ENCODE results near the gene OCSTAMP.

OCSTAMP gene

DNA sequence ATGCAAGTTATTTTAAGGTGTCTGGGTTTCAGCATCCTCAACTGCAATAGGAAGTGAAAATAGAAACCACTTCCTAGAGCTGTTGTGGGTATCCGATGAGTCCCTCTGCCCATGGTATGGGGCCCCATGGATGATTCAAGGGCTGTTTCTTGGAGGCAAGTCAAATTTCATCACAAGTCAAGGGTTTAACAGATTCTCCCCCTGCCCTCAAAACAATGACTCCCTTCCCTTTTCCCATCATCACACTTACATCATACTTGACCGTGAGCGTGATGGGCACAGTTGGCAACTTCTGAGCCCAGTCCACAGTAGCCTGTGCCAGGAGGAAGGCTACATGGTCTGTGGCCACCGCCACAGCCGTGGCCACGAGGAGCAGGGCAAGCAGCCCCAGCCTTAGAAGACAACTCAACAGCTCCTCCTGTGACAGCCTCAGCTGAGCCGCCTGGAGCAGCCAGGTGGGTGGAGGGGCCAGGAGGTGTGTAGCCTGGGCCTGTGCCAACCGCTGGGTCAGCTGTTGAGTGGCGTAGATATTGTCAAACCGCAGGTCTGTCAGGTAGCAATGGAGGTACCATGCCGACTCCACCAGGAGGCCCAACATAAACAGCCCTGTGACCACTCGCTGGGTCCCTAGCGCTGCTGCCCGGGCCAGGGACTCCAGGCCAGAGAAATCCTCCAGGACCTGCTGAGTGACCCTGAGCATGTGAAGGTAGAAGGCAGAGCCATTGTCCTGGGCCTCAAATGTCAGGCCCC is 5.2 kb downstream of the OCSTAMP start:
- no peak for TF ChIP-seq CTCF (conservative IDR thresholded peaks at IDR 0.05)
- no peak overlapping the region for H3K27ac ChIP-seq

DNA sequence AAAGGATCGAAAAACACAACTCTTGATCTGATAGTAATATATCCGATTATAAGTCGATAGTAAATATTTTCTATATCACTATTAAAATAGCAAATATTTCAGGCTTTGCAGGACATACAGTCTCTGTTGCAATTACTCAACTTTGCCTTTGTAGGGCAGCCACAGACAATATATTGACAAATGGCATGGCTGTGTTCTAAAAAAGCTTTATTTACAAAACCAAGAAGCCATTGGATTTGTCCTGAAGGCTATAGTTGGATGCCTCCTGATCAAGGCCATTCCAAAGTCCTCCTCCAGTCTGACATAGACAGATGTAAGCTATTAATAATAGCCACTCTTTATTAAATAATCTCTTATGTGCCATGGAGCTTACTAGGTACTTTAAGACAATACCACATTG is 5.9 kb downstream of the OCSTAMP start:
- H3K27ac ChIP-seq = no peak overlapping the region

DNA sequence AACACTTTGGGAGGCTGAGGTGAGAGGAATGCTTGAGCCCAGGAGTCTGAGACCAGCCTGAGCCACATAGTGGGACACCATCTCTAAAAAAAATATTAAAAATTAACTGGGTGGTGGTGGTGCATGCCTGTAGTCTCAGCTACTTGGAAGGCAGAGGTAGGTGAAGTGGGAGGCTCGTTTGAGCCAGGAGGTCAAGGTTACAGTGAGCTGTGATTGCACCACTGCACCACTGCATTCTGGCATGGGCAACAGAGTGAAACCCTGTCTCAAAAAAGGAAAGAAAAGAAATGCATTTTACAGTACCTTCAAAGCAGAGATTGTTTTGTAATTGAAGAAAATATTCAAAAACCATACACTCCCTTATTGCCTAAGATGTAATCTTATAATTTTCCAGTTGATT is 6.5 kb downstream of the OCSTAMP start:
- TF ChIP-seq CTCF (conservative IDR thresholded peaks at IDR 0.05) = no peak
- no peak overlapping the region for H3K27ac ChIP-seq

More for the DNA sequence above, 5.9 kb downstream of the OCSTAMP start:
- peak; percentile 26; the same call in 1 of the 2 replicates for TF ChIP-seq CTCF (conservative IDR thresholded peaks at IDR 0.05)

- no peak for TF ChIP-seq CTCF (conservative IDR thresholded peaks at IDR 0.05)
- H3K27ac ChIP-seq = no peak overlapping the region
Measured at GRCh38 chr20:46543033-46543432, 7.4 kb downstream of the OCSTAMP start.

DNA sequence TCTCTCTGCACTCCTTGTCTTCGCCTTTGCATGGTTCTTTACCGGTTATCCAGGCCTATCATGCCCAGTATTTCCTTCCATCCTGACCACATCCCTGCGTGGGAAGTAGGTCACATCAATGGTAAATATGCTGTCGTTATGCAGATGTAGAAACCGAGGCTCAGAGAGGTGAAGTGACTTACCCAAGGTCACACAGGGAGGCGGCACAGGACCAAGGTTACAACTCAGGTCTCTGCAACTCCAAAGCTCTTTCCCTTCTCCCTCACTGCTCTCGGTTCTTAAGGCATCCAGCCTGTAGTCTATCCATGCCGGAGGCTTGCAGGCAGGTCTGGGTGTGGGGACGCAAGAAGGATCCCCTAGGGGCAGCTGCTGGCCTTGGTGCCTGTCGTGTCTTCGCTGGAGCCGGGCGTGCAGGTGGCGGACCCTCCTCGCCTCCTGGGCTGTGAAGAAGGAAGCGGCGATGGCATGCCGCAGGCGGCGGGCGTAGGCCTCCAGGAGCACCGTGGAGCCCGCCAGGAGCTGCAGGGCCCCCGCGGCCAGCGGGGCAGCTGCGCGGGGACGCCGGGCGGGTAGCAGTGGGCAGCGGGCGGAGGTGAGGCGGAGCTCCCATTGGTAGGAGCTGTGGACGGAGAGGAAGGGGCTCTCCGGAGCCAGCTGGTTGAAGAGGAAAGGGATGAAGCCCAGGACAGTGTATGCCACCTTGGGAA is 9.1 kb downstream of the OCSTAMP start:
- H3K27ac ChIP-seq = no peak overlapping the region
- no peak for TF ChIP-seq CTCF (conservative IDR thresholded peaks at IDR 0.05)

- H3K27ac ChIP-seq = no peak overlapping the region
- no peak for TF ChIP-seq CTCF (conservative IDR thresholded peaks at IDR 0.05)
Measured at GRCh38 chr20:46539113-46539512, 11.3 kb downstream of the OCSTAMP start.

DNA sequence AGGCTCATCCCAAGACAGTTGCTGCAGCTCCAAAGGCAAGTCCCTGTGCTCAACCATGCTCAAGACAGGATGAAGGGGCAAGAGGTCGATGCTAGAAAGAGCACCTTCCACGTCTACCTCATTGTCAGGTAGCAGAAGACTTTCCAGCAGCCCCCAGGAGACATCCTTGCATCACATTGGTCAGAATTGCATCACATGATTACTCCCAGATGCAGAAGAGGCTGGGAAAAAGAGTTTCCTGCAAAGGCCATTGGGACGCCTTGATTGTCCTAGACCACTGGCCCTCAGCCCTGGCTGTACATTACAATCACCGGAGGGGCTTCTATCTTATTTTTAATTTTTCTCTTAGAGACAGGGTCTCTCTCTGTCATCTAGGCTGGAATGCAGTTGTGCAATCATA is 19.8 kb downstream of the OCSTAMP start:
- no peak for TF ChIP-seq CTCF (conservative IDR thresholded peaks at IDR 0.05)
- no peak overlapping the region for H3K27ac ChIP-seq

Data from VCaP (cell line).